Suprapubic skin (tissue), 4 donors: ENCODE measurements around the gene DENND1C. TPM values are rescaled to one million over a fixed set of nuclear protein-coding genes. Genes with fewer than 3 reads are reported as not detected.

ENCODE experiments used
- DNase-seq, 2 donors: peaks; one replicate each; pipeline ENCODE4 v3.0.0-alpha.2; 2019; ENCODE audit warnings: low spot score in 2 of 2
- H3K27ac ChIP-seq: fragments of 200-600 bp; sonication (generic); one replicate; pipeline ENCODE4 v1.5.1; 2019
- H3K27me3 ChIP-seq: fragments of 200-600 bp; sonication (generic); one replicate; pipeline ENCODE4 v1.5.1; 2019
- H3K36me3 ChIP-seq: fragments of 200-600 bp; sonication (generic); one replicate; pipeline ENCODE4 v1.5.1; 2019
- H3K4me1 ChIP-seq: fragments of 200-600 bp; sonication (generic); one replicate; pipeline ENCODE4 v1.5.1; 2019
- H3K4me3 ChIP-seq: fragments of 200-600 bp; sonication (generic); one replicate; pipeline ENCODE4 v1.5.1; 2019; ENCODE audit warnings: mild to moderate bottlenecking
- H3K9me3 ChIP-seq: fragments of 200-600 bp; sonication (generic); one replicate; pipeline ENCODE4 v1.5.1; 2019
- EP300 ChIP-seq: sonication (generic); formaldehyde crosslinking; IDR thresholded peaks from one replicate; pipeline ENCODE4 v1.6.1; 2017; ENCODE audit warnings: antibody characterized with exemption
- POLR2A ChIP-seq, 2 donors: fragments of 450-650 bp; IDR thresholded peaks; one replicate each; pipeline ENCODE4 v1.6.1; 2017; ENCODE audit warnings: antibody characterized with exemption in 2 of 2, mild to moderate bottlenecking in 2 of 2, moderate library complexity in 2 of 2
- POLR2AphosphoS5 ChIP-seq, 3 donors: sonication (generic); formaldehyde crosslinking; IDR thresholded peaks; one replicate each; pipeline ENCODE4 v1.6.1; 2017; ENCODE audit warnings: antibody characterized with exemption in 3 of 3
- WGBS: methylation state at CpG from one replicate; pipeline ENCODE4 v1.1.5; 2018; 5-methylcytosine and 5-hydroxymethylcytosine counted together
- total RNA-seq, 4 donors: library from RNA; depleted of rRNA; stranded (reverse); fragments of >200 nt; gene quantifications; one replicate each; pipeline ENCODE4 v1.1.0, GENCODE V29; 2016
- TF ChIP-seq, protein P1 (sequence below), 2 donors: fragments of 200-600 bp in 1 of 2; fragments of 450-650 bp in 1 of 2; sonication (generic) in 1 of 2; IDR thresholded peaks; one replicate each; pipeline ENCODE4 v1.5.1; 2016 to 2019; ENCODE audit warnings: antibody characterized with exemption in 2 of 2, mild to moderate bottlenecking in 1 of 2, moderate library complexity in 1 of 2

DENND1C gene
- total RNA-seq, 4 donors from 2014 or later, result 0.23 to 3.7 (median 1.5) TPM

DNA sequence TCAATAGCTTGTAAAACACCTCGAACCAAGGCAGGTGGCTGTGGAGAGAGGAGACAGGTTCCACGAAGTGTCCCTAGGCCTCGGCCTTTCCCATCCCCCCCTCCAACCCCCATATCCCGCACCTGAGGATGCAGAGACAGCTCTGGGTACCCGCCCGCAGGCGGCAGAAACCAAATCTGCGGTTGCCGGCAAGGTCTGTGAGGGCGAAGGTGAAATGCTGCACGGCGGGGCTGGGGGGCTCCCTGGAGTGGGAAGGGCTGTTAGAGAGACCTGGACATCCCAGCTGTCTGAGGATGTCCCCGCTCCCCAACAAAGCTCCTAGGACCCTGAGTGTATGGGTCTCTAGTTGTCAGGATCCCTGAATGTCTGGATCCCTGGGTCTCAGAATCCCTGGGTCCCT is 2.8 kb downstream of the DENND1C start:
- 89% methylated on average over 3 of the region's 13 CpGs for whole genome bisulfite sequencing
- H3K9me3 ChIP-seq, result no peaks in the 10 kb centered on the region
- peaks cover 17% of the 10 kb centered on the region for H3K4me1 ChIP-seq
- no peak overlapping the region for H3K4me3 ChIP-seq
- no peak for DNase-seq
- TF ChIP-seq EP300 (no peak), POLR2AphosphoS5 (IDR thresholded peaks at IDR 0.05) (no peak)
- TF ChIP-seq, protein P1, sequence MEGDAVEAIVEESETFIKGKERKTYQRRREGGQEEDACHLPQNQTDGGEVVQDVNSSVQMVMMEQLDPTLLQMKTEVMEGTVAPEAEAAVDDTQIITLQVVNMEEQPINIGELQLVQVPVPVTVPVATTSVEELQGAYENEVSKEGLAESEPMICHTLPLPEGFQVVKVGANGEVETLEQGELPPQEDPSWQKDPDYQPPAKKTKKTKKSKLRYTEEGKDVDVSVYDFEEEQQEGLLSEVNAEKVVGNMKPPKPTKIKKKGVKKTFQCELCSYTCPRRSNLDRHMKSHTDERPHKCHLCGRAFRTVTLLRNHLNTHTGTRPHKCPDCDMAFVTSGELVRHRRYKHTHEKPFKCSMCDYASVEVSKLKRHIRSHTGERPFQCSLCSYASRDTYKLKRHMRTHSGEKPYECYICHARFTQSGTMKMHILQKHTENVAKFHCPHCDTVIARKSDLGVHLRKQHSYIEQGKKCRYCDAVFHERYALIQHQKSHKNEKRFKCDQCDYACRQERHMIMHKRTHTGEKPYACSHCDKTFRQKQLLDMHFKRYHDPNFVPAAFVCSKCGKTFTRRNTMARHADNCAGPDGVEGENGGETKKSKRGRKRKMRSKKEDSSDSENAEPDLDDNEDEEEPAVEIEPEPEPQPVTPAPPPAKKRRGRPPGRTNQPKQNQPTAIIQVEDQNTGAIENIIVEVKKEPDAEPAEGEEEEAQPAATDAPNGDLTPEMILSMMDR (IDR thresholded peaks at IDR 0.05), result no peak
- H3K27ac ChIP-seq, result no peak overlapping the region
- peaks cover 21% of the 10 kb centered on the region for H3K27me3 ChIP-seq
- H3K36me3 ChIP-seq, result peaks cover 4% of the 10 kb centered on the region

DNA sequence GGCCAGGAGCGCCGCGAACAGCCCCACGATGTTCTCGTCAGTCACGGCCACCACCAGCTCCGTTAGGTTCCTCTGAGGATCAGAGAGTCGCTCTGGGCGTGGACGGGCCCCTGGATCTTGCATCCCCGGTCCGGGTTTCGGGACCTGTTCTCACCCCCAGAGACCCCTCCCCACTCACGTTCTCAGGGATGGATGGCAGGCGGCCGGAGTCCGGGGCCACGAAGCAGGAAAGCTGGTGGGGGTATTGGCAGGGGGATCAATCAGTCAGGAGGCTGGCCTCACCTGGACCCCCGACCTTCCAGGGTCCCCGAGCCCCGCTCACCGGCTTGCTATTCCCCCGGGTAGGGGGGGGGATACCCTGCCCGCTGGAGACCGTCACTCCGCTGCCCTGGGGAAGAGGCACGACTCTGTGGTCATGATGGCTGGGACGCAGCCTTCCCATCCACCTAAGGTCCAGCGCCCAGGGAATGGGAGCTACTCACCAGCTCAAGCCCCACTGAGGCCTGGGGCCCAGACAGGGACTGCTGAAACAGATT is 4.6 kb downstream of the DENND1C start:
- WGBS, result 25% methylated on average over 15 of the region's 29 CpGs
- Histone ChIP-seq H3K9me3 (no peaks in the 10 kb centered on the region), H3K36me3 (peaks cover 4% of the 10 kb centered on the region), H3K27ac (no peak overlapping the region), H3K4me1 (peaks cover 17% of the 10 kb centered on the region), H3K27me3 (peaks cover 21% of the 10 kb centered on the region), H3K4me3 (peak overlapping the region; percentile 31)
- no peak for DNase-seq
- TF ChIP-seq, protein P1 (IDR thresholded peaks at IDR 0.05), result no peak
- TF ChIP-seq POLR2A (IDR thresholded peaks at IDR 0.05) (no peak), POLR2AphosphoS5 (IDR thresholded peaks at IDR 0.05) (no peak)

DNA sequence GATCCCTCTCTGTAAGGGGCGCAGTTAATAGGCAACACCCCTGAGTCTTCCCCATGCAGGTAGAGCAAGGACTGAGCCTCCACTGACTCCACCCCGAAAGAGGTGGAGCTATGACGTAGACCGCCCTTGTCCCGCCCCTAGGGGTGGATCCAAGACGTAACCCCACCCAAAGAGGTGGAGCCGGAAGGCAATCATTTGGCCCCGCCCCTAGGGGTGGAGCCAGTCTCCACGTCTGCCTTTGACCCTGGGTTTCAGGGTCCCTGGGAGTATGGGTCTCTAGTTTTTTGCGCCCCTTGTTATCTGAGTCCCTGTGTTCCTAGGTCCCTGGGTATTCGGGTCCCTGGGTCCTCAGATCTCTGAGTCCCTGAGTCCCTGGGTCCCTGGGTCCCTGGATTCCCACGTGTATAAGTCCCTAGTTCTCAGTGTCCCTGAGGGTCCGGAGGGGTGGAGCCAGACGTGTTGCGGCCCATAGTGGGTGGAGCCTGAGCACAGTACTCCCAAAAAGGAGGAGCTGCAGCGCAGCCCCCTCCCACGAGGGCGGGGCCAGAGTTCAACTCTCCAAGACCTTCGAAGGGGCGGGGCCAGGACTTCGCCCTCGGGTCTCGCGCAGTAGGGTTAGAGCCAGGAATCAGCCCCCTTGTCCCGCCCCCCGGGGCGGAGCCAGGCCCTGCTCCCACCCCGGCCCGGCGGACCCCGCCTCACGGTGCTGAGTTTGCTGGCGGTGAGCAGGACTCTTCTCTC is 5.3 kb downstream of the DENND1C start:
- H3K4me3 ChIP-seq, result peak overlapping the region; percentile 31
- 19% methylated on average over 19 of the region's 33 CpGs for WGBS
- peaks cover 4% of the 10 kb centered on the region for H3K36me3 ChIP-seq
- peak in 1 of 2 donors; percentile 81 for DNase-seq
- no peaks in the 10 kb centered on the region for H3K9me3 ChIP-seq
- peaks cover 17% of the 10 kb centered on the region for H3K4me1 ChIP-seq
- H3K27me3 ChIP-seq, result peaks cover 21% of the 10 kb centered on the region
- H3K27ac ChIP-seq, result no peak overlapping the region
- no peak for TF ChIP-seq EP300
- TF ChIP-seq POLR2AphosphoS5 (IDR thresholded peaks at IDR 0.05), result no peak
- TF ChIP-seq, protein P1 (IDR thresholded peaks at IDR 0.05), result no peak
- no peak for TF ChIP-seq POLR2A (IDR thresholded peaks at IDR 0.05)

DNA sequence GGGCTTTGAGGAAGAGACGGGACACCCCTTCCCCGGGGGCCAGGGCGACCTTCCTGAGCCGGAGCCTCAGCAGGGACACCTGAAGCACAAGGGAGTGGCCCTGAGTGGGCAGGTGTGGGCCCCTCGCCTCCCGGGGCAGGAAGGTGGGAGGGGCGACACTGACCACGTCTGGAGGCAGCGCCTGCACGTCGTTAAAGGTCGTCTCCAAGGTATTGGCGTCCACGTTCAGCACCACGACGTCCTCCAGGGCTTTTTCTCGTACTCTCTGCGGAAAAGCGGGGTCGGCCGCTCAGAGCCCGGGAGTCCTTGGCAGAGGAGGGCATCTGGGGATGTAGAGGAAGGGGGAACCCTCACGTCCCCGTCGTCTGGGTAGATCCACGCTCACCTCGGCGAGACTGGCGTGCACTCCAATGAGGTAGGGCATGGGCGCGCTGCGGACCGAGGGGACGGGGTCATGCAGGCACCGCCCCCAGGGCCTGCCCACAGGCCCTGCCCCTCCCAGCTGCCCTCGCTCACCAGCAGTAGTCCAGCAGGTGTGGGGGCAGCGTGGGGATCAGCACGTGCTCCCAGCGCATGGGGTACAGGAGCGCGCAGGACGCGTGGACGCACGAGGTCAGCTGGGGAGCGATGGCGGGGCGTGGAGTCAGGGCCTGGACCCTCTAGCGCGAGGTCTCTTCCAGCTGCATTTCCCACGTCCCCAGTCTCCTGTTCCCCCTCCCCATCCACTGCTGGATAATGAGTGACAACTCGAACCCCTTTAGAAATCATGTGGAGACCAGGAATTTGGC is 6.1 kb downstream of the DENND1C start:
- Histone ChIP-seq H3K9me3 (no peaks in the 10 kb centered on the region), H3K4me3 (peak overlapping the region; percentile 31), H3K4me1 (peaks cover 17% of the 10 kb centered on the region), H3K27me3 (peaks cover 21% of the 10 kb centered on the region), H3K27ac (no peak overlapping the region), H3K36me3 (peaks cover 4% of the 10 kb centered on the region)
- WGBS, result no CpG with 5 or more reads among the region's 52 CpGs
- no peak for TF ChIP-seq POLR2AphosphoS5 (IDR thresholded peaks at IDR 0.05)
- TF ChIP-seq, protein P1 (IDR thresholded peaks at IDR 0.05), result no peak
- TF ChIP-seq POLR2A (IDR thresholded peaks at IDR 0.05), result no peak
- no peak for TF ChIP-seq EP300
- DNase-seq, result no peak

DNA sequence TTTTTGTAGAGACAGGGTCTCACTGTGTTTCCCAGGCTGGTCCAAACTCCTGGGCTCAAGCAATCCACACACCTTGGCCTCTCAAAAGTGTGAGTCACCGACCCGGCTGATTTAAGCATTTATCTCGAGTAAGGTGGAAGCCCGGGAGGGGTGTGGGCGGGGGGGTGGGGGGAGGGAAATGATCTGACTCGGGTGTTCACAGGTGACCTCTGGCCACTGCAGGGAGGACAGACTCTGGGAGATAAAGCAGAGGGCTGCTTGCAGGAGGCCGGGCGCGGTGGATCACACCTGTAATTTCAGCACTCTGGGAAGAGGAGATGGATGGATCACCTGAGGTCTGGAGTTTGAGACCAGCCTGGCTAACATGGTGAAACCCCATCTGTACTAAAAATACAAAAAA is 7.9 kb downstream of the DENND1C start:
- no peak for TF ChIP-seq POLR2A (IDR thresholded peaks at IDR 0.05)
- no peak for TF ChIP-seq EP300
- peaks cover 21% of the 10 kb centered on the region for H3K27me3 ChIP-seq
- 73% methylated on average over 9 of the region's 9 CpGs for WGBS
- H3K36me3 ChIP-seq, result peaks cover 4% of the 10 kb centered on the region
- no peak overlapping the region for H3K27ac ChIP-seq
- no peak for DNase-seq
- H3K9me3 ChIP-seq, result no peaks in the 10 kb centered on the region
- peaks cover 17% of the 10 kb centered on the region for H3K4me1 ChIP-seq
- H3K4me3 ChIP-seq, result no peak overlapping the region
